AG20443 (cell line): ENCODE results near the gene BEX3.
"Not testable (repeated sequence)": the region's sequence is repeated elsewhere in the genome, so short reads cannot be mapped to it uniquely, and the experiment has no call there.

ENCODE experiments used
- DNase-seq: peaks from one replicate; pipeline ENCODE4 v3.0.0; 2012; ENCODE audit warnings: low spot score, mixed read lengths

The BEX3 gene

GRCh38 chrX:103376118-103376978, at the start of gene BEX3:
TSS of gene BEX3 (plus strand) at chrX:103376538. CDS start at chrX:103377522, 984 bp downstream.
- peak; percentile 70 for DNase-seq

GRCh38 chrX:103329991-103330390, 46.3 kb upstream of the BEX3 start, which contains the start of gene TCEAL7:
TSS of gene TCEAL7 (plus strand) at chrX:103330239. CDS start at chrX:103331404, 1,165 bp downstream.
- peak; percentile 15 for DNase-seq

GRCh38 chrX:103330681-103331288, 45.6 kb upstream of the BEX3 start:
- no peak for DNase-seq

GRCh38 chrX:103338663-103339062, 37.7 kb upstream of the BEX3 start:
- DNase-seq, result no peak

- peak; percentile 31 for DNase-seq
Measured at GRCh38 chrX:103343105-103343504, 33.2 kb upstream of the BEX3 start.

- no peak for DNase-seq
Measured at GRCh38 chrX:103344606-103345005, 31.7 kb upstream of the BEX3 start.

- no peak for DNase-seq
Measured at GRCh38 chrX:103347682-103348397, 28.5 kb upstream of the BEX3 start.

GRCh38 chrX:103356130-103356798, 20.1 kb upstream of the BEX3 start, which contains the start of gene TCEAL9:
TSS of gene TCEAL9 (plus strand) at chrX:103356506. CDS start at chrX:103357685, 1,179 bp downstream.
- peak; percentile 71 for DNase-seq

GRCh38 chrX:103356858-103357257, 19.5 kb upstream of the BEX3 start:
- DNase-seq, result peak; percentile 19

GRCh38 chrX:103357871-103358270, 18.5 kb upstream of the BEX3 start:
- DNase-seq, result no peak

- not testable (repeated sequence) for DNase-seq
Measured at GRCh38 chrX:103359605-103360004, 16.7 kb upstream of the BEX3 start.

- no peak for DNase-seq
Measured at GRCh38 chrX:103360092-103360491, 16.2 kb upstream of the BEX3 start.

GRCh38 chrX:103360916-103361315, 15.4 kb upstream of the BEX3 start:
- no peak for DNase-seq

- DNase-seq, result no peak
Measured at GRCh38 chrX:103361798-103362197, 14.5 kb upstream of the BEX3 start.

GRCh38 chrX:103362474-103362873, 13.9 kb upstream of the BEX3 start:
- DNase-seq, result peak; percentile 61

GRCh38 chrX:103363046-103363445, 13.3 kb upstream of the BEX3 start:
- no peak for DNase-seq

- peak; percentile 16 for DNase-seq
Measured at GRCh38 chrX:103367502-103367901, 8.8 kb upstream of the BEX3 start.

GRCh38 chrX:103369479-103369878, 6.9 kb upstream of the BEX3 start:
- no peak for DNase-seq

- no peak for DNase-seq
Measured at GRCh38 chrX:103372886-103373285, 3.5 kb upstream of the BEX3 start.

- DNase-seq, result no peak
Measured at GRCh38 chrX:103373581-103373980, 2.8 kb upstream of the BEX3 start.

GRCh38 chrX:103376979-103377324, 614 bp downstream of the BEX3 start:
- DNase-seq, result peak; percentile 22

- no peak for DNase-seq
Measured at GRCh38 chrX:103378990-103379389, 2.7 kb downstream of the BEX3 start.
